ENCODE data around the gene EED.
"Not testable (repeated sequence)": the region's sequence is repeated elsewhere in the genome, so short reads cannot be mapped to it uniquely, and the experiment has no call there.

Gene EED

GRCh38 chr11:86274503-86274902 is 29.9 kb downstream of the EED start:
- no peaks in the 10 kb centered on the region for H3K9me3 ChIP-seq (ENCODE audit: control insufficient read depth, insufficient read depth, low read length)
- no peaks in the 10 kb centered on the region for H3K27me3 ChIP-seq (ENCODE audit: control insufficient read depth, insufficient read depth, low read length)
- peaks cover 3% of the 10 kb centered on the region; the same call in 1 of the 2 replicates for H3K4me1 ChIP-seq (ENCODE audit: control insufficient read depth, insufficient read depth, low read length)
- no peak overlapping the region for H3K9ac ChIP-seq (ENCODE audit: low read depth, low read length)
- H3K27ac ChIP-seq (ENCODE audit: low read depth, low read length): no peak overlapping the region
- H3K36me3 ChIP-seq (ENCODE audit: control insufficient read depth, insufficient read depth, low read length): peaks cover 32% of the 10 kb centered on the region
- H3K4me3 ChIP-seq (ENCODE audit: low read depth, low read length): no peak overlapping the region

- Histone ChIP-seq H3K4me1 (ENCODE audit: control insufficient read depth, insufficient read depth, low read length) (peaks cover 3% of the 10 kb centered on the region; the same call in 1 of the 2 replicates), H3K4me3 (ENCODE audit: low read depth, low read length) (no peak overlapping the region), H3K27me3 (ENCODE audit: control insufficient read depth, insufficient read depth, low read length) (no peaks in the 10 kb centered on the region), H3K27ac (ENCODE audit: low read depth, low read length) (no peak overlapping the region), H3K36me3 (ENCODE audit: control insufficient read depth, insufficient read depth, low read length) (peaks cover 30% of the 10 kb centered on the region), H3K9me3 (ENCODE audit: control insufficient read depth, insufficient read depth, low read length) (no peaks in the 10 kb centered on the region), H3K9ac (ENCODE audit: low read depth, low read length) (no peak overlapping the region)
Observed at GRCh38 chr11:86274999-86275398, 30.4 kb downstream of the EED start.

- no peaks in the 10 kb centered on the region for H3K9me3 ChIP-seq (ENCODE audit: control insufficient read depth, insufficient read depth, low read length)
- no peak overlapping the region for H3K4me3 ChIP-seq (ENCODE audit: low read depth, low read length)
- H3K4me1 ChIP-seq (ENCODE audit: control insufficient read depth, insufficient read depth, low read length): peaks cover 3% of the 10 kb centered on the region; the same call in 1 of the 2 replicates
- H3K9ac ChIP-seq (ENCODE audit: low read depth, low read length): no peak overlapping the region
- H3K36me3 ChIP-seq (ENCODE audit: control insufficient read depth, insufficient read depth, low read length): peaks cover 29% of the 10 kb centered on the region
- no peaks in the 10 kb centered on the region for H3K27me3 ChIP-seq (ENCODE audit: control insufficient read depth, insufficient read depth, low read length)
- no peak overlapping the region for H3K27ac ChIP-seq (ENCODE audit: low read depth, low read length)
Observed at GRCh38 chr11:86275493-86276370, 31.2 kb downstream of the EED start.

GRCh38 chr11:86277741-86278140 is 33.2 kb downstream of the EED start:
- Histone ChIP-seq H3K4me3 (ENCODE audit: low read depth, low read length) (no peak overlapping the region), H3K27me3 (ENCODE audit: control insufficient read depth, insufficient read depth, low read length) (no peaks in the 10 kb centered on the region), H3K4me1 (ENCODE audit: control insufficient read depth, insufficient read depth, low read length) (peaks cover 3% of the 10 kb centered on the region; the same call in 1 of the 2 replicates), H3K27ac (ENCODE audit: low read depth, low read length) (no peak overlapping the region), H3K36me3 (ENCODE audit: control insufficient read depth, insufficient read depth, low read length) (peaks cover 31% of the 10 kb centered on the region), H3K9me3 (ENCODE audit: control insufficient read depth, insufficient read depth, low read length) (no peaks in the 10 kb centered on the region), H3K9ac (ENCODE audit: low read depth, low read length) (no peak overlapping the region)

- no peaks in the 10 kb centered on the region for H3K9me3 ChIP-seq (ENCODE audit: control insufficient read depth, insufficient read depth, low read length)
- no peak overlapping the region for H3K27ac ChIP-seq (ENCODE audit: low read depth, low read length)
- no peak overlapping the region for H3K9ac ChIP-seq (ENCODE audit: low read depth, low read length)
- no peaks in the 10 kb centered on the region for H3K27me3 ChIP-seq (ENCODE audit: control insufficient read depth, insufficient read depth, low read length)
- peaks cover 31% of the 10 kb centered on the region for H3K36me3 ChIP-seq (ENCODE audit: control insufficient read depth, insufficient read depth, low read length)
- no peak overlapping the region for H3K4me3 ChIP-seq (ENCODE audit: low read depth, low read length)
- H3K4me1 ChIP-seq (ENCODE audit: control insufficient read depth, insufficient read depth, low read length): peaks cover 3% of the 10 kb centered on the region; the same call in 1 of the 2 replicates
Observed at GRCh38 chr11:86278226-86278625, 33.7 kb downstream of the EED start.

GRCh38 chr11:86279747-86280146 is 35.2 kb downstream of the EED start:
- Histone ChIP-seq H3K27me3 (ENCODE audit: control insufficient read depth, insufficient read depth, low read length) (no peaks in the 10 kb centered on the region), H3K27ac (ENCODE audit: low read depth, low read length) (no peak overlapping the region), H3K9ac (ENCODE audit: low read depth, low read length) (no peak overlapping the region), H3K4me3 (ENCODE audit: low read depth, low read length) (no peak overlapping the region), H3K4me1 (ENCODE audit: control insufficient read depth, insufficient read depth, low read length) (no peaks in the 10 kb centered on the region), H3K9me3 (ENCODE audit: control insufficient read depth, insufficient read depth, low read length) (no peaks in the 10 kb centered on the region), H3K36me3 (ENCODE audit: control insufficient read depth, insufficient read depth, low read length) (peaks cover 36% of the 10 kb centered on the region)

GRCh38 chr11:86287468-86287796 is 42.9 kb downstream of the EED start:
- Histone ChIP-seq H3K9me3 (ENCODE audit: control insufficient read depth, insufficient read depth, low read length) (no peaks in the 10 kb centered on the region), H3K4me1 (ENCODE audit: control insufficient read depth, insufficient read depth, low read length) (no peaks in the 10 kb centered on the region; the same call in none of the 2 replicates), H3K36me3 (ENCODE audit: control insufficient read depth, insufficient read depth, low read length) (peaks cover 5% of the 10 kb centered on the region; the same call in 1 of the 2 replicates), H3K4me3 (ENCODE audit: low read depth, low read length) (no peak overlapping the region), H3K27me3 (ENCODE audit: control insufficient read depth, insufficient read depth, low read length) (no peaks in the 10 kb centered on the region), H3K27ac (ENCODE audit: low read depth, low read length) (no peak overlapping the region), H3K9ac (ENCODE audit: low read depth, low read length) (no peak overlapping the region)

GRCh38 chr11:86288776-86289507 is 44.4 kb downstream of the EED start:
- Histone ChIP-seq H3K27me3 (ENCODE audit: control insufficient read depth, insufficient read depth, low read length) (no peaks in the 10 kb centered on the region), H3K4me3 (ENCODE audit: low read depth, low read length) (no peak overlapping the region), H3K36me3 (ENCODE audit: control insufficient read depth, insufficient read depth, low read length) (peaks cover 5% of the 10 kb centered on the region; the same call in 1 of the 2 replicates), H3K9me3 (ENCODE audit: control insufficient read depth, insufficient read depth, low read length) (no peaks in the 10 kb centered on the region), H3K27ac (ENCODE audit: low read depth, low read length) (no peak overlapping the region), H3K4me1 (ENCODE audit: control insufficient read depth, insufficient read depth, low read length) (no peaks in the 10 kb centered on the region; the same call in none of the 2 replicates), H3K9ac (ENCODE audit: low read depth, low read length) (no peak overlapping the region)

- H3K4me1 ChIP-seq (ENCODE audit: control insufficient read depth, insufficient read depth, low read length); H3K9ac ChIP-seq (ENCODE audit: low read depth, low read length); H3K27me3 ChIP-seq (ENCODE audit: control insufficient read depth, insufficient read depth, low read length); H3K27ac ChIP-seq (ENCODE audit: low read depth, low read length); H3K36me3 ChIP-seq (ENCODE audit: control insufficient read depth, insufficient read depth, low read length); H3K9me3 ChIP-seq (ENCODE audit: control insufficient read depth, insufficient read depth, low read length); H3K4me3 ChIP-seq (ENCODE audit: low read depth, low read length): not testable (repeated sequence)
Observed at GRCh38 chr11:86289508-86290280, 45.1 kb downstream of the EED start.

- Histone ChIP-seq H3K36me3 (ENCODE audit: control insufficient read depth, insufficient read depth, low read length) (no peaks in the 10 kb centered on the region), H3K27me3 (ENCODE audit: control insufficient read depth, insufficient read depth, low read length) (no peaks in the 10 kb centered on the region), H3K4me3 (ENCODE audit: low read depth, low read length) (no peak overlapping the region), H3K4me1 (ENCODE audit: control insufficient read depth, insufficient read depth, low read length) (no peaks in the 10 kb centered on the region; the same call in none of the 2 replicates), H3K9me3 (ENCODE audit: control insufficient read depth, insufficient read depth, low read length) (no peaks in the 10 kb centered on the region), H3K27ac (ENCODE audit: low read depth, low read length) (no peak overlapping the region), H3K9ac (ENCODE audit: low read depth, low read length) (no peak overlapping the region)
Observed at GRCh38 chr11:86291466-86292262, 47.1 kb downstream of the EED start.

Data from HUES48 (cell line).